HCT116 (cell line): Measurements from ENCODE around the gene BCR. TPM values are rescaled to one million over a fixed set of nuclear protein-coding genes. Genes with fewer than 3 reads are reported as not detected.

Experiments
- ATAC-seq: fragments of 200-7000 bp; cut with Tn5 transposase; 2 replicates; pipeline ENCODE4 v1.9.1; 2020; ENCODE audit warnings: mild to moderate bottlenecking, moderate library complexity
- BruUV-seq: library from RNA; stranded (reverse); fragments of 400-500 nt; replicated peaks from 2 replicates; lab custom pipeline; 2021; lab: Mats Ljungman, UMichigan
- CTCF ChIA-PET: fragments of 300-600 bp; sonication (Branson Sonifier 250); formaldehyde crosslinking; loops from one replicate; lab custom pipeline; 2021; ENCODE audit warnings: antibody characterized with exemption; lab: Charles Lee
- POLR2A ChIA-PET: fragments of 300-600, 350-600 bp; sonication (Branson Sonifier 250); formaldehyde crosslinking; loops from one replicate; lab custom pipeline; 2021; ENCODE audit warnings: antibody characterized with exemption; lab: Charles Lee
- RAD21 ChIA-PET, 2 experiments: fragments of 300-600 bp; sonication (Branson Sonifier 250); formaldehyde crosslinking; loops; one replicate each; lab custom pipeline; 2023; ENCODE audit warnings: low total read pairs in 2 of 2; ENCODE audit not compliant: uncharacterized antibody in 2 of 2, unreplicated experiment in 2 of 2, low non-redundant PET in 1 of 2; lab: Charles Lee
- DNase-seq: peaks from one replicate; pipeline ENCODE4 v3.0.0-alpha.2; 2010; ENCODE audit warnings: low read depth, low spot score
- H2AFZ ChIP-seq: fragments of 200-600 bp; shearing (Covaris generic), sonication (generic); 2 replicates; pipeline ENCODE4 v1.6.1; 2017; ENCODE audit warnings: low read depth, mixed run types, mixed read lengths, antibody characterized with exemption, low read length; ENCODE audit not compliant: poor library complexity, severe bottlenecking
- H3K27ac ChIP-seq: 2 replicates; pipeline ENCODE4 v1.5.1; 2012; ENCODE audit warnings: low read depth, low read length
- H3K27me3 ChIP-seq: fragments of 200-600 bp; sonication (generic); 2 replicates; pipeline ENCODE4 v1.6.1; 2016; ENCODE audit warnings: mixed run types, low read length, mixed read lengths; ENCODE audit not compliant: insufficient read depth
- H3K36me3 ChIP-seq, 2 experiments: fragments of 200-500 bp in 1 of 2; fragments of 200-600 bp in 1 of 2; sonication (Bioruptor generic) in 1 of 2; sonication (generic) in 1 of 2; 2 replicates each; pipeline versions ENCODE4 v1.5.1 to v1.6.1; 2014 to 2016; ENCODE audit warnings: low read length in 2 of 2, inconsistent platforms in 1 of 2, mixed read lengths in 1 of 2, mixed run types in 1 of 2; ENCODE audit not compliant: insufficient read depth in 2 of 2, control insufficient read depth in 1 of 2
- H3K4me1 ChIP-seq, 2 experiments: fragments of 200-600 bp in 1 of 2; sonication (generic) in 1 of 2; 2 replicates each; pipeline versions ENCODE4 v1.5.1 to v1.6.1; 2012 to 2017; ENCODE audit warnings: low read length in 2 of 2, inconsistent platforms in 1 of 2, mild to moderate bottlenecking in 1 of 2, mixed read lengths in 1 of 2, mixed run types in 1 of 2, moderate library complexity in 1 of 2; ENCODE audit not compliant: insufficient read depth in 2 of 2, control insufficient read depth in 1 of 2
- H3K4me2 ChIP-seq: fragments of 200-600 bp; sonication (generic); 2 replicates; pipeline ENCODE4 v1.6.1; 2017; ENCODE audit warnings: mixed run types, low read length, mixed read lengths
- H3K4me3 ChIP-seq, 2 experiments: fragments of 200-600 bp in 1 of 2; sonication (generic) in 1 of 2; replicated peaks in 1 of 2; 2 replicates each; pipeline ENCODE4 v1.5.1; 2011 to 2016; ENCODE audit warnings: low read length in 2 of 2, control low read depth in 1 of 2, low read depth in 1 of 2, mild to moderate bottlenecking in 1 of 2, mixed read lengths in 1 of 2, mixed run types in 1 of 2
- H3K79me2 ChIP-seq: fragments of 200-600 bp; sonication (generic); 2 replicates; pipeline ENCODE4 v1.6.1; 2017; ENCODE audit warnings: mild to moderate bottlenecking, mixed run types, low read length, moderate library complexity, mixed read lengths; ENCODE audit not compliant: insufficient read depth
- H3K9ac ChIP-seq: fragments of 200-600 bp; sonication (generic); 2 replicates; pipeline ENCODE4 v1.6.1; 2016; ENCODE audit warnings: low read length, mixed read lengths
- H3K9me2 ChIP-seq: fragments of 200-600 bp; sonication (generic), shearing (Covaris generic); 2 replicates; pipeline ENCODE4 v1.6.1; 2017; ENCODE audit warnings: mixed run types, mild to moderate bottlenecking, moderate library complexity; ENCODE audit not compliant: insufficient read depth
- H3K9me3 ChIP-seq, 2 experiments: fragments of 200-500 bp in 1 of 2; fragments of 200-600 bp in 1 of 2; sonication (Bioruptor generic) in 1 of 2; sonication (generic) in 1 of 2; 2 replicates each; pipeline ENCODE4 v1.6.1; 2014 to 2017; ENCODE audit warnings: low read length in 2 of 2, mixed read lengths in 2 of 2, inconsistent platforms in 1 of 2, low read depth in 1 of 2, mild to moderate bottlenecking in 1 of 2, mixed run types in 1 of 2, moderate library complexity in 1 of 2; ENCODE audit not compliant: control insufficient read depth in 1 of 2, insufficient read depth in 1 of 2
- H4K20me1 ChIP-seq: fragments of 200-600 bp; sonication (generic), shearing (Covaris generic); 2 replicates; pipeline ENCODE4 v1.6.1; 2017; ENCODE audit warnings: mixed run types, mild to moderate bottlenecking, moderate library complexity; ENCODE audit not compliant: insufficient read depth
- ATF3 ChIP-seq: IDR thresholded peaks from 2 replicates; pipeline ENCODE4 v1.6.1; 2012
- CBX3 ChIP-seq: IDR thresholded peaks from 2 replicates; pipeline ENCODE4 v1.6.1; 2012; ENCODE audit warnings: low read depth
- CTCF ChIP-seq, 3 experiments: fragments of 200-600 bp in 1 of 3; sonication (generic) in 1 of 3; IDR thresholded peaks in 2 of 3; conservative IDR thresholded peaks in 1 of 3; 2 replicates each; pipeline ENCODE4 v1.5.1; 2012 to 2017; ENCODE audit warnings: low read depth in 2 of 3, low read length in 2 of 3, antibody characterized with exemption in 1 of 3, borderline replicate concordance in 1 of 3, control low read depth in 1 of 3, mild to moderate bottlenecking in 1 of 3, mixed read lengths in 1 of 3, mixed run types in 1 of 3, moderate library complexity in 1 of 3; ENCODE audit not compliant: insufficient read depth in 1 of 3
- EGR1 ChIP-seq: IDR thresholded peaks from 2 replicates; pipeline ENCODE4 v1.6.1; 2012; ENCODE audit warnings: low read depth
- ELF1 ChIP-seq: IDR thresholded peaks from 2 replicates; pipeline ENCODE4 v1.6.1; 2012; ENCODE audit warnings: low read depth, borderline replicate concordance
- EZH2phosphoT487 ChIP-seq: fragments of 200-600 bp; IDR thresholded peaks from 2 replicates; pipeline ENCODE4 v1.6.1; 2018; ENCODE audit warnings: antibody characterized with exemption, borderline replicate concordance
- FOSL1 ChIP-seq: IDR thresholded peaks from 2 replicates; pipeline ENCODE4 v1.6.1; 2012; ENCODE audit warnings: low read depth
- JUND ChIP-seq: IDR thresholded peaks from 2 replicates; pipeline ENCODE4 v1.6.1; 2012
- MAX ChIP-seq: IDR thresholded peaks from 2 replicates; pipeline ENCODE4 v1.6.1; 2012
- POLR2A ChIP-seq: IDR thresholded peaks from 2 replicates; pipeline ENCODE4 v1.7.0; 2011; ENCODE audit warnings: borderline replicate concordance; ENCODE audit not compliant: insufficient read depth, insufficient read length; ENCODE audit errors: extremely low read depth
- POLR2AphosphoS5 ChIP-seq: IDR thresholded peaks from 2 replicates; pipeline ENCODE4 v1.6.1; 2011; ENCODE audit warnings: mild to moderate bottlenecking, low read depth, low read length, moderate library complexity
- RAD21 ChIP-seq: IDR thresholded peaks from 2 replicates; pipeline ENCODE4 v1.6.1; 2012; ENCODE audit warnings: low read depth, mild to moderate bottlenecking
- REST ChIP-seq: IDR thresholded peaks from 2 replicates; pipeline ENCODE4 v1.6.1; 2012; ENCODE audit warnings: low read depth
- SIN3A ChIP-seq: IDR thresholded peaks from 2 replicates; pipeline ENCODE4 v1.6.1; 2012; ENCODE audit warnings: low read depth
- SP1 ChIP-seq: IDR thresholded peaks from 2 replicates; pipeline ENCODE4 v1.6.1; 2012; ENCODE audit warnings: low read depth
- SRF ChIP-seq: IDR thresholded peaks from 2 replicates; pipeline ENCODE4 v1.6.1; 2012; ENCODE audit warnings: low read depth
- TCF7L2 ChIP-seq: IDR thresholded peaks from 2 replicates; pipeline ENCODE4 v1.7.0; 2011; ENCODE audit warnings: borderline replicate concordance, inconsistent platforms; ENCODE audit not compliant: insufficient read depth, insufficient read length; ENCODE audit errors: extremely low read depth
- ZBTB33 ChIP-seq: IDR thresholded peaks from 2 replicates; pipeline ENCODE4 v1.6.1; 2011; ENCODE audit warnings: mild to moderate bottlenecking, low read length, moderate library complexity; ENCODE audit not compliant: insufficient replicate concordance; ENCODE audit errors: extremely low read depth
- ZFX ChIP-seq: fragments of 450-650 bp; IDR thresholded peaks from 2 replicates; pipeline ENCODE4 v1.6.1; 2017
- ZNF274 ChIP-seq: fragments of 200-500 bp; sonication (Bioruptor generic); IDR thresholded peaks from 2 replicates; pipeline ENCODE4 v1.6.1; 2014; ENCODE audit warnings: mild to moderate bottlenecking, low read depth, low read length, inconsistent platforms
- intact Hi-C: fragments of 100-400 bp; cut with micrococcal nuclease; formaldehyde crosslinking; loops from 2 replicates; pipeline ENCODE4 v1.10.0; 2022
- total RNA-seq: library from RNA; stranded (reverse); gene quantifications from one replicate; pipeline ENCODE4 v1.2.1, GENCODE V29; 2021; ENCODE audit not compliant: unreplicated experiment

BCR gene
- total RNA-seq, 1 experiment from 2014 or later, result 39.7 TPM

GRCh38 chr22:23306926-23307325 lies 126.6 kb downstream of the BCR start:
- no TSS peak for BruUV-seq
- no peaks in the 10 kb centered on the region for H3K9me2 ChIP-seq
- CTCF ChIA-PET, result no interaction called here
- no peaks in the 10 kb centered on the region for H4K20me1 ChIP-seq
- H3K4me1 ChIP-seq, result no peaks in the 10 kb centered on the region
- no peaks in the 10 kb centered on the region for H3K79me2 ChIP-seq
- no peaks in the 10 kb centered on the region for H3K9me3 ChIP-seq
- intact Hi-C loops, result no loop called here
- H3K27me3 ChIP-seq, result no peaks in the 10 kb centered on the region
- H3K4me3 ChIP-seq, result no peak overlapping the region
- H3K4me2 ChIP-seq, result no peak overlapping the region
- ATAC-seq, result no peak
- no peak overlapping the region for H3K27ac ChIP-seq
- TF ChIP-seq MAX (no peak), POLR2AphosphoS5 (no peak), FOSL1 (no peak), ZBTB33 (no peak), SIN3A (no peak), RAD21 (no peak), CTCF (IDR thresholded peaks at IDR 0.05 in 2 of 3, conservative IDR thresholded peaks at IDR 0.05 in 1 of 3; ENCODE audit: borderline replicate concordance in 1 of 3, insufficient read depth in 1 of 3, low read depth in 2 of 3, low read length in 2 of 3) (no peak), EZH2phosphoT487 (no peak), SRF (no peak), REST (no peak), ZNF274 (no peak), EGR1 (no peak), POLR2A (no peak), TCF7L2 (no peak), CBX3 (no peak), SP1 (no peak), JUND (no peak), ZFX (no peak), ELF1 (no peak), ATF3 (no peak)
- TF ChIP-seq, all 23 proteins: peak for 0
- RAD21 ChIA-PET, result interaction anchor here in 1 of 2 experiments (0.5 kb wide), 1 partner anchor 74 kb away, joined by 3 read pairs; no protein-coding TSS in a partner anchor
- Histone ChIP-seq H3K36me3 (peaks cover 0 to 2% of the 10 kb centered on the region in 2 experiments; a peak in 1 of 4 replicates), H3K9ac (no peak overlapping the region), H2AFZ (no peak overlapping the region)
- no peak for DNase-seq
- POLR2A ChIA-PET, result no interaction called here
